Coronary artery (tissue), 2 donors: ENCODE results near the gene LIPG.

Experiments
- DNase-seq: peaks from one replicate; pipeline ENCODE4 v3.0.0-alpha.2; 2017; ENCODE audit warnings: low spot score
- H3K27ac ChIP-seq, 2 donors: fragments of 200-600 bp; sonication (generic); one replicate each; pipeline ENCODE4 v1.5.1; 2016 to 2019
- H3K4me3 ChIP-seq: fragments of 200-600 bp; sonication (generic); 2 replicates; pipeline ENCODE4 v1.5.1; 2016; ENCODE audit warnings: mild to moderate bottlenecking, moderate library complexity
- CTCF ChIP-seq: fragments of 200-600 bp; sonication (generic); IDR thresholded peaks from one replicate; pipeline ENCODE4 v1.5.1; 2019; ENCODE audit warnings: antibody characterized with exemption

The LIPG gene

GRCh38 chr18:49612515-49613033 lies 50.7 kb downstream of the LIPG start:
- TF ChIP-seq CTCF, result no peak
- Histone ChIP-seq H3K4me3 (no peak overlapping the region), H3K27ac (no peak overlapping the region)
- no peak for DNase-seq

- H3K27ac ChIP-seq, result no peak overlapping the region
- no peak for TF ChIP-seq CTCF
- DNase-seq, result no peak
- no peak overlapping the region for H3K4me3 ChIP-seq
Observed at GRCh38 chr18:49613141-49613640, 51.3 kb downstream of the LIPG start.

- no peak for DNase-seq
- TF ChIP-seq CTCF, result no peak
- no peak overlapping the region for H3K27ac ChIP-seq
Observed at GRCh38 chr18:49613641-49614151, 51.8 kb downstream of the LIPG start.

GRCh38 chr18:49616618-49617328 lies 54.9 kb downstream of the LIPG start:
- no peak for DNase-seq
- Histone ChIP-seq H3K27ac (no peak overlapping the region), H3K4me3 (no peak overlapping the region)
- no peak for TF ChIP-seq CTCF

More at GRCh38 chr18:49613641-49614151, 51.8 kb downstream of the LIPG start:
- H3K4me3 ChIP-seq, result no peak overlapping the region

- Histone ChIP-seq H3K4me3 (no peak overlapping the region), H3K27ac (no peak overlapping the region)
- no peak for DNase-seq
- no peak for TF ChIP-seq CTCF
Observed at GRCh38 chr18:49617329-49617695, 55.5 kb downstream of the LIPG start.

GRCh38 chr18:49617865-49618264 lies 56.0 kb downstream of the LIPG start:
- no peak for DNase-seq
- Histone ChIP-seq H3K27ac (no peak overlapping the region), H3K4me3 (no peak overlapping the region)
- no peak for TF ChIP-seq CTCF
